HG03039 (cell line): ENCODE measurements around the gene TMEM63A.

ENCODE experiments used
- ATAC-seq: cut with Tn5 transposase; IDR thresholded peaks from one replicate; pipeline ENCODE4 v1.9.1; 2021; ENCODE audit warnings: mild to moderate bottlenecking, moderate library complexity; ENCODE audit not compliant: unreplicated experiment

The TMEM63A gene

DNA sequence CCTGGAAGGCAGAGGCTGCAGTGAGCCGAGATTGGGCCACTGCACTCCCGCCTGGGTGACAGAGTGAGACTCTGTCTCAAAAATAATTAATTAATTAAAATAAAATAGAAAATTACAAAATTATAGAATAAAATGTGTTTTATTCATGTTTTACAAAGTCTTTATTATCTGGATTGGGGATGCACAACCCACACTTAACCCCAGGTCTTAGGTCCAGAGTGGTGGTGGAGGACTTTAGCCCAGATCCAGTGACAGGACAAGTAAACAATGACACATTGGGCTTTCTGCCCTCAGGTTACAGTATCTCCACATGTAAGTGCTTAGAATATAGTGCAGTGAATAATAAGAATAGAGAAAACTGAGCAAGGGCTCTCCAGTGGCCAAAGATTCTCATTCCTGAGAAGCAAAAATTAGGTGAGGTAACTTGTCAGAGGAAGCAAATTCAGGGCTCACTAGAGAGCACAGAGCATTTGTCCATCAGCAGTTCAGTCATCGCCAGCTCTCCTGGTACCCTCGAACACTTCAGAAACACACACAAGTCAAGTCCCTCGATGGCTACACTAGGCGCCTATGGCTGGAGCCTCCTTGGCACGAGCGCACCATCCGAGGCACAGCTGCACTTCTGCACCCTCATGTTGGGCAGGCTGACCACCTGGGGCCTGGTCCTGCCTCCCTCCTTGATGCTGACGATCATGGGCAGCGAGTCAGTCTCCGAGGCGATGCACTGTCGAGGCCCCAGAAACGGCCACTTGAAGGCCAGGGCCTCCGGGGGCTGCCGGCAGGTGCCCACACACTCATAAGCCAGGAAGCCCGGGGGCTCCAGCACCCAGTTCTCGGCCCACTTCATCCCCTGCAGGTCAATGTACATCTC lies 4.2 kb upstream of the TMEM63A start:
- no peak for ATAC-seq

DNA sequence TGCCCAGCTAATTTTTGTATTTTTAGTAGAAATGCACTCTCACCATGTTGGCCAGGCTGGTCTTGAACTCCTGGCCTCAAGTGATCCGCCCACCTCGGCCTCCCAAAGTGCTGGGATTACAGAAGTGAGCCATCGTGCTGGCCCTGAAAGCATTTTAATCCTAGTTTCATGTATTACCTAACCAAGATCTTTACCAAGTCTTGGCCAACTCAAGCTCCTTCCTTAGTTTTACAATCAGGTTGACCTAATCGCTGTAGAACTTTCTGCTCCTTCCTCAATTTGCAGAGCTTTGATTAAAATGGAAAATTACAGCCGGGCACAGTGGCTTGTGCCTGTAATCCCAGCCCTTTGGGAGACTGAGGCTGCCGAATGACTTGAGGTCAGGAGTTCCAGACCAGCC lies 3.2 kb upstream of the TMEM63A start:
- ATAC-seq, result no peak

DNA sequence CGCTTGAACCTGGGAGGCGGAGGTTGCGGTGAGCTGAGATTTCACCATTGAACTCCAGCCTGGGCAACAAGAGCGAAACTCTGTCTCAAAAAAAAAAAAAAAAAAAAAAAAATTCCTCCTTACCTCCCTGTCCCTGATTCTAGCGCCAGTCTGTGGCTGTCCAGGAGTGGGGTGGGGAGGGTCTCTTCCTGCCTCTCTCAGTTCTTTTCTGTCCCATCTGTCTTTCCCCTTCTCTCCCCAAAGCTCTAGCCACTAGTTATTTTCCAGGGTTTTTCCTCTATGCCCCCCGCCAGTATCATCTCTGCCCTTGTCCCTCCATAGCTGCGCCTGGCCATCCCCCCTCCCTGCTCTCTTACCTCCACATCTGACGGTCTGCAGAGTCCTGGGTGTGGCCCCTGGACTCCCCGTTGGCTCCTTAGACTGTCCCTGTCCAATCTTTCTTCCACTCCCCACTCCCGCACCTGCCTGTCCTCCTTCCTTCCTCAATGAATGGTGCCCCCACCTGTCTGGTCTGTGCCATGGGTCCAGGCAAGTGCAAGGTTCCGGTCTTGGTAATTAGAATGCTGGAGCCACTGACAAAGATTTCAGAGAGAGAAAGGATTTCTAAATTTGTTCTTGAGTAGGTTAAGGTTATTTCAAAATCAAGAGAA lies 1.6 kb upstream of the TMEM63A start:
- ATAC-seq, result no peak

- peak; percentile 26 for ATAC-seq
Observed at GRCh38 chr1:225882694-225883615, 775 bp upstream of the TMEM63A start.

DNA sequence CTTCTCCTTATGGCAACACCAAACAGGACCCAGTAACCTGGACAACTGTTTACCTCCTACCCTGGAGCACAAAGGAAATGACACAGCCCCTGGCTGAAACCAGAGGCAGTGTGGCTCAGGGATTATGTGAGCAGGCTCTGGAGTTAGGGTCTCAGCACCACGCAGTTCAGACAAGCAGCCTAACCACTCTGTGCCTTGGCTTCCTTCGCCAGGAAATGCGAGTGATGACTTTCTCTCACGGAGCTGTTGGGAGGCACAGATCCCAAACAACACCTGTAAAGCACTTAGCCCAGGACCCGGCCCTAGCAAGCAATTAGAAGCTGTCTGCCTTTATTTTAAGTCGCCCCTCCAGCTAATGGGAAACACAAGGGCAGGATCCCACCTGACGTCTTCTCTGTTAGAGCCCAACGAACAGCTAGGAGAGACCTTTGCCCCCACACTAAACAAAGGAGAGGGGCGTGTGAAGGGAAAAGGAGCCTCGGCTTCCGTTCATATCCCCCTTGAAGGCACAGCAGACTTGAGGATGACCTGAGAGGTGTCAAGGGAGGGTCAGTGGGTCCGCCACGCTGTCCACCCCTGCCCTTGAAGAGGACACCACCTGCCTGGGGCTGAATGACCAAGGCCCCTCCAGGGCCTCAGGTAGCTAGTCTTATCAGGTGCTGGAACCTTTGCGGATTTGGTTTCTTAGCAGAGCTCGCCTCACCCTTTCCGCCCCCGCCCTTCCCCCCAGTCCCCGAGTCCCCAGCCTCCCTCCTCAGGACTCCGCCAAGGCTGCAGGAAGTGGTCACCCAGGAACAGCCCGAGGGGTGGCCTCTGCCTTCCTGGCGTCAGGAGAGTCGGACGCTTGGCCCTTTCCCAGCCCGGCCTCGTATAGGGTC lies 860 bp downstream of the TMEM63A start:
- no peak for ATAC-seq

DNA sequence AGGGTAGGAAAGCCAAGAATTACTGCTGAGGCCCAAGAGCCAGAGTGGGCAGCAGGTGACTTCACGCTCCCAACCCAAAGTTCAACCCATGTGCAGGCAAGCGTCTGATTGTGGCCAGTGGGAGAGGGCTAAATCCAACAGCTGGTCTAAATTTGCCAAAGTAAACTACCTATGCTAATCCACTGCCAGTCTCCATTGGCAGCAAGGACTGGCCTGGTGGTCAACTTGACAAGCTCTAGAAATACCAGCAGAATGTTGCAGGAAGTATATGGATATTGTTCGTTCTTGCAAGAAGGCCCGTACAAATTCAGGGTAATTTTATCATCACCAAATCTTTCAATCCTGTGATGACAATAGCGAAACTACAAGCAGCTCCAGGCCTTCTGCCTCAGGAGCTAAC lies 1.5 kb downstream of the TMEM63A start:
- ATAC-seq, result no peak

- no peak for ATAC-seq
Observed at GRCh38 chr1:225880222-225880588, 2.0 kb downstream of the TMEM63A start.

GRCh38 chr1:225879521-225880221 lies 2.5 kb downstream of the TMEM63A start:
- no peak for ATAC-seq

GRCh38 chr1:225878282-225878681 lies 3.9 kb downstream of the TMEM63A start:
- no peak for ATAC-seq

- no peak for ATAC-seq
Observed at GRCh38 chr1:225877580-225877979, 4.6 kb downstream of the TMEM63A start.

DNA sequence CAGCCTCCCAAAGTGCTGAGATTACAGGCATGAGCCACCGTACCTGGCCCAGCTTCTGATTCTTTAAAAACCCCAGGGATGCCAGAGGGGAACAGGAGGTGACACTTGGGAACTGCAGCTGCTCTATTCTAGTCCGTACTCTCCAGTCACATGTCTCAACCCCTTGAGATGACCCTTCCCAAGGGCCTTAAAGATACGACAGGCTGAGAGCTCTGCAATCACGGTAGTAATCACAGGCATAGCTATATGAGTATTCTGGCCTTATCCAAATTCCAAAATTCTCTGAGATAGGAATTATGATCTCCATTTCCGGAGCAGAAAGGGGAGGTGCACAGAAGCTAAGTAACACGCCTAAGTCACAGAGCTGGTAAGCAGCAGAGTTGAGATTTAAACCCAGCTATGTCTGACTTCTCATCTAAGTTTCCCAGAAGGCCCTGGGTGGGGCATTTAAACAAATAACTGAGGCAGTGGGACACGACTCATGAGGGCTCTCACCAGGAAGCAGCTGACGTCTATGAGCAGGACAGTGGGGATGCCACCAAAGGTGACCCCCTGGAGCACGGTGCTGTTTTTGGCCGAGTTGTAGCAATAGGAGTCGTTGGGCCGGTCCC lies 5.2 kb downstream of the TMEM63A start:
- no peak for ATAC-seq

- ATAC-seq, result no peak
Observed at GRCh38 chr1:225875044-225875815, 7.0 kb downstream of the TMEM63A start.

GRCh38 chr1:225874431-225874830 lies 7.7 kb downstream of the TMEM63A start:
- ATAC-seq, result no peak

GRCh38 chr1:225873281-225873850 lies 8.8 kb downstream of the TMEM63A start:
- no peak for ATAC-seq

GRCh38 chr1:225872075-225872430 lies 10.1 kb downstream of the TMEM63A start:
- ATAC-seq, result no peak

DNA sequence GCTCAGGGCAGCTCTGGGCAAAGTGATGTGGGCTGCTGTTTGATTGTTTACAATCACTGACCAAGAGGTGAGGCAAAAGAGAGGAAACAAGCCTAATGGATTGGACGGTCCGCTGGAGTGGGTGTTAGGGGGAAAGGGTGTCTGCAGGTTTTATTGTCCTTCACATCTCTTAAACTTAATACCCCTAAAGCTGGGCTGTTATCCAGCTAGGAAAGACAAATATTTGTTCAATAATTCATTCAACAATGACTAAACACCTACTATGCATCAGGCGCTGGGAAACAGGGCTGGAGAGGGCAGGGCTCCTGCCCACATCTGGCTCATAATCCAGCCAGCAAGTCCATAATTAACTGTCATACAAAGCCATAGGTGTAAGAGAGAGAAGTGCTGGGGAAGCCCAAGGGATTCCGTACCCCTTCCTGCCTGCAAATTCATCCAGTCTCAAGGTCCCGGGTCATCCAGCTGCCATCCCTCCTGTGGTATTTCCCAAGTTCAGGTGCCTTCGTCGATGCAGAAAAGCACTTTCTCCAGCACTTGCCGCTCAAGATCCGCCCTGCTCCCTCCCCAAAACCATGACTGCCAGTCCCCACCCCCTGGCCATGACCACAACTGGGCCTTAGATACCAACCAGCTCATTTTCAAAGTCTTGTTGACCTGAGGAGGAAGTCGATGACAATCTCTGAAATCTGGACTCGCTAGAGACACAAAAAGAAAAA lies 10.7 kb downstream of the TMEM63A start:
- no peak for ATAC-seq

GRCh38 chr1:225870911-225871310 lies 11.3 kb downstream of the TMEM63A start:
- no peak for ATAC-seq
